GM21825 (cell line): ENCODE measurements around the gene GALNT10.

ENCODE experiments used
- ATAC-seq: cut with Tn5 transposase; IDR thresholded peaks from one replicate; pipeline ENCODE4 v1.9.1; 2021; ENCODE audit warnings: mild to moderate bottlenecking, moderate library complexity; ENCODE audit not compliant: unreplicated experiment

Gene GALNT10

DNA sequence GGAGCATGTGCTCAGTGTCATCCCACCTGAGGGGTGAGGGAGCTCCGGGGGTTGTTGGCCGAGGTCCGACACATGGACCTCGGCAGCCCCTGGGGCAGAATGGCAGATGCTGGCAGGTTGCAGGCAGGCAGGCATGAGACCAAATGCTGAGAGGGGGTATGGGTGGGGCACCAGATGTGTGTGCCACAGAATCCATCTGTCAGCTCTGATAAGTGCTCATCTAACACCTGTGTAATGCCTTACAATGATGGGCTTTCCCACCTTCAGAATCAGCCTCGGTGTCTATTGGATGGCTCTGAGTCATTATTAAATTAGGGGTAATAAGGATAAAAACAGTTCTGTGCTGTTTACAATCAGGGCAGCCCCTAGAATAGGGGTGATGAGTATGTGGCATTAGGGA lies 182.1 kb downstream of the GALNT10 start:
- ATAC-seq, result no peak

DNA sequence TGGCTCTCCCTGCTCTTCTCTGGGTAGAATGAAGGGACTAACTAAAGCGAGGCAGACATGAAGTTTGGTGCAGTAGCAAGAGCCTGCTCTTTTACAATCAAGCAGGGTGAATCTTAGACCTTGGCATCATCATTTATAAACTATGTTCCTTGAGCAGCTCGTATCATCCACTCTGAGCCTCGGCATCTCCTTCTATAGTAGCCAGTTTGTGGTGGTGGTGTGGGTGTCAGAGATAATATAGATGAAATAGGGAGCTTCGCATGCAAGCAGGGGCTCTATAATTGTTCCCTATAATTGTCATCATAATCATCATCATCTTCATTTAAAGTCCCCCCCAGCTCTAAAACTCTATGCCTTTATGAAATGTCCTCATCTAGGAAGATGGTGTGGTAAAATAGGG lies 182.8 kb downstream of the GALNT10 start:
- ATAC-seq, result no peak

DNA sequence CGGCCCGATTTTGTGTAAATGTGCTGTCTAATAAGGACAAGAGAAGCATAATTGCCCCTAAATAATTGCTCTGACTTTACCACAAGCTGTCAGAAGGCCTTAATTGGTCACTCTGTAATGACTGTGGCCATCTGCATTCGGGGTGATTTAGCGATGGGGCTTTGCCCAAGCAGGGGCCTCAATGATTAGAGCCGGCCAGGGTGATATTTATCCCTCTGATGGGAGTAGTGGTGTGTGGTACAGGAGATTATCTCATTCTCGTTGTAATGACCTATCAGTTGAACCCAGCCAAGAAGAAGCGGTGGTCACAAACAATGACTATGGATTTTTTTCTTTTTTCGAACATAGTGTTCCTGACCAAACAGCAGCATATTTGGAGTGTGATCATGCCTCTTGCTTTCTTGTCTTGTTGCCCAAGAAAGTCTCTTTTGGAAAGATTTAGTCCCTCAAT lies 183.2 kb downstream of the GALNT10 start:
- ATAC-seq, result no peak

DNA sequence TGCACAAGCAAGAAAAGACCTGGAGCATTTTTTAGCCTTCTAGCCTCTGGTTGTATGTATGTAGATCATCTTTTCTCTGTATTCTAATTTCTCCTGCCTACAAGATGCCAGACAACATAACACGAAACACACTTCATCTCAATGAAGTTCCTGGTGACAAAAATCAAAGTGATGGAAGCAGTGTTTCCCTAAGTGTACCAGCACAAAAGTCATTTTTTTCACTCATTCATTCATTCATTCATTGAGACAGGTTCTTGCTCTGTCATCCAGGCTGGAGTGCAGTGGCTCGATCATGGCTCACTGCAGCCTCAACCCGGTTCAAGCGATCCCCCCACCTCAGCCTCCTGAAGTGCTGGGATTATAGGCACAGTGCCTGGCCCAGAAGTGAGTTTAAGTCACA lies 183.7 kb downstream of the GALNT10 start:
- ATAC-seq, result no peak

DNA sequence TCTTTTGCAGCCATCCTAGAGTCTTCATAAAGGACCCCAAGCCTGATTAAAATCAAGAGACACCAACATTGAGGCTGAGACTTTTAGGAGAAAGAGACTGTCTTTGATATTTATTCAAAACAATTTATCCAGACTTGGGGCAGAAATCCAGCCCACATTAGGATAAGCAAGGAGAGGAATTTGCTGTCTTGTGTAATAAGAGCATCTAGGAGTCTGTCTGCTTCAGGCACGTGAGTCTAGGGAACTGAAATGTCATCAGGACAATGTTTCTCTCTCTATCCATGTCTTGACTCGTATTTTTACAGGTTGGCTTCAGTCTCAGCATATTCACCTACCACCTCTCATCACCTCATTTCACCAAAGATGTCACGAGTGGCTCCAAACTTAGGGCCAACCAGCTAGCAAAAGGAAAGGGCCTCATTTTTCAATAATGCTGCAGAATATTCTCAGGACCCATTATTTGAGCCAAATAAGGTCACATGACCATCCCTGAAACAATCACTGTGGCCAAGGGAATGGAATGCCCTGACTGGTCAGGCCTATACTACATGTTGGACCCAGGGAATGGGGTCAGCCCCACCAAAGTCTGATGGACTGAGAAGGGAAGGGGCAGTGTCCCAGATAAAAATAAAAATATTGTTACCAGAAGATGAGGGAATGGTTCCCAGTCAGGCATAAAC lies 184.9 kb downstream of the GALNT10 start:
- ATAC-seq, result no peak

DNA sequence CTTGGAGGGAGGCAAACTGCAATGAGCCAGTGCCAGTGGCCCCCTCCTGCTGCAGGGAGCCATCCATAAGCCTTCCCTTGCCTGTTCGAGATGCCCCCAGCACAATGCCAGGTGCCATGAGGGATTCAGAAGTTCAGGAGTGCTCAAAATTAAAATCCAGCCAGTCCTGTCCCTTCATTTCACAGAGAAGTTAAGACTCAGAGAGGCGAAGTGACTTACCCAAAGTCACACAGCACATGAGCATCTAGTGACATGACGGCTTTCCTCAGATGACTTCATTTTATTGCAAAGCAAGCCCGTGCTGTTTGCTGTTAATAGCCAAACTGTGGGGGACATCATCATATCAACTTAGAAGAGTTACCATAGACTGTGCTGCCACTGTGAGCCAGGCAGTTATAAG lies 185.9 kb downstream of the GALNT10 start:
- ATAC-seq, result no peak

DNA sequence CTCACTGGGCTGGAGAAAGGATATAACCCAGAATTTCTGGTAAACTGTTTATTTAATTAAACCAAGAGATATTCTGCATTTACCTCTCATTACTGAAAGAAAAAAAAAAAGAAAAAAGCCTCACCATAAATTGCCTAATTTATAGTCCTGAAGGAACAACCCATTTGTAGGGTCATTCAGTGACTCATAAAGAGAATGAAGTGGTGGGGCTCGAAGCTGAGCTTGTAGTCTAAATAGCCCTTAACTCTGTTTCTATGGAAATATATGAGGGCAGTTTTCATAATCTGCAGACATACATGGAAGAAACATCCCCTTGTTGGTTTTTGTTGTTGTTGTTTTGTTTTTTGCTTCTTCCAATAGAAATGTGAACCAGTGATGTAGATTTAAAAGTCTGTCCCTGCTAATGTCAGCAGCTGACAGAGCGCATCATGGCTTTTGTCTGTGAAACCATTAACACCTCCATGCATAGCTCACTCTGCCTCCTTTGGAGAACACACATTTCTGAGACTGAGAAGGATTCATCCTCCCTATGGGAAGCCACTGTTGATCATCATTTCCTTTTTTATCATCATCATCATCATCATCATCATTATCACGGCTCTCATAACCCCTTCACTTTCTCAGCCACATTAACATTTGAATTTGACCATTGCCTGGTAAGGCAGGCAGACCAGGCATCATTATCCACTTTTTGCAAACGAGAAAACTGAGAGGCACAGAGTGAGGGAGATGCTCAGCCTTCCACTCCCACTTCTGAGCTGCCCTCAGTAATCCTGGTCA lies 187.4 kb downstream of the GALNT10 start:
- no peak for ATAC-seq

DNA sequence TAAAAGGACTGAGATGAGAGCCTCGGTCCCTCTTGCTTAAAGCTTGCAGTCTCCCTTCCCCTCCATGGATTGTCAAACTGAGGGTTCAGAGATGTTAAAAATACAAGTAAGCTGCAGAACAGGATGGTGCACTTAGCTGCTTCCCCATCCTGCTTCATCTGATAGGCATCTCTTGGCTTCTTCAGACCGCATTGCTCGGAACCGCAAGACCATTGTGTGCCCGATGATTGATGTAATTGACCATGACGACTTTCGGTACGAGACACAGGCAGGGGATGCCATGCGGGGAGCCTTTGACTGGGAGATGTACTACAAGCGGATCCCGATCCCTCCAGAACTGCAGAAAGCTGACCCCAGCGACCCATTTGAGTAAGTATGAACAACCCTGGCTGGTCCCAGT lies 189.7 kb downstream of the GALNT10 start:
- ATAC-seq, result no peak

DNA sequence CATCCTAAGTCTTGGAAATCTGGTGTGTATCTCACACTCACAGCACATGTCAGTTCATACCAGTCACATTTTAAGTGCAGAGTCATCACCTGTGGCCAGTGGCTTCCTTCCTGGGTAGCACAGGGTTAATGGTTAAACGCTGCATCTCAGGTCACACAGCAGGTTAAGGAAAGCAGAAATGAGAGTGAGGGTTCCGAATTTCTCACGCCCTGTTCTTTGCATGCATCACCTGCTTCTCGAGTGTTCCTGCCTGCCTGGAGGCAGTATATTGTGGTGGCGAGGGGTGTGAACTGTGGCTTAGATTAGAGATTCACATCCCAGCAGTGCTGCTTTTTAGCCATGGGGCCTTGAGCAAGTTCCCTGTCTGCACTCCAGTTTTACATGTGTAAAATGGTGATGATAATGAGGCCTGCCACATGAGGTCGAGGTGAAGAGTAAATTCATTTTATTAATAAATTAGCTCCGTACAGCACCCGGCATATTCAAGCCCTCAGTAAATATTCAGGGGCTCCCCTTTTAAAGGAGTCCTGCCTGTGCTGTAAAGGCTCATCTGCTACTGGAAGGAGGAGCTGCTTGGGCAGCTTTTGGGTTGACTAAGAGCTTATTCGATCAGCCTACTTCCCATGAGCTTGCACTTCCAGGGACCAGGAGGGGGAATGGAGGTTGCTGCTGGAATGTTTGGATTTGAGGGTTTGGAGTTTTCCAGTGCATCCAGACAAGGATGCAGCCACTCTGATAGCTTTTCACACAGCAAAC lies 194.1 kb downstream of the GALNT10 start:
- peak; percentile 98 for ATAC-seq

DNA sequence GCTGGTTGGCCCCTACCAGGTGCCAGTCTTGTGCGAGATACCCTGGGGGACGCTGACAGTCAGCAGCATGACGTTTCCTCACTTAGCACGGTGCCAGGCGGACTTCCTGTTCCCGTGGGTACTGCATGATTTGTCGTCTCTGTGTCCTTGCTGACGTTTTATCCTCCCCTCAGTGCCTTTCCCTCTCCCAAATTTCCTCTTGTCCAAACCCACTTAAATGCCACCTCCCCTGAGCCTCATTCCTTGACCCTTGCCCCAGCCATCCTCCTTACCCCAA lies 194.6 kb downstream of the GALNT10 start:
- no peak for ATAC-seq

DNA sequence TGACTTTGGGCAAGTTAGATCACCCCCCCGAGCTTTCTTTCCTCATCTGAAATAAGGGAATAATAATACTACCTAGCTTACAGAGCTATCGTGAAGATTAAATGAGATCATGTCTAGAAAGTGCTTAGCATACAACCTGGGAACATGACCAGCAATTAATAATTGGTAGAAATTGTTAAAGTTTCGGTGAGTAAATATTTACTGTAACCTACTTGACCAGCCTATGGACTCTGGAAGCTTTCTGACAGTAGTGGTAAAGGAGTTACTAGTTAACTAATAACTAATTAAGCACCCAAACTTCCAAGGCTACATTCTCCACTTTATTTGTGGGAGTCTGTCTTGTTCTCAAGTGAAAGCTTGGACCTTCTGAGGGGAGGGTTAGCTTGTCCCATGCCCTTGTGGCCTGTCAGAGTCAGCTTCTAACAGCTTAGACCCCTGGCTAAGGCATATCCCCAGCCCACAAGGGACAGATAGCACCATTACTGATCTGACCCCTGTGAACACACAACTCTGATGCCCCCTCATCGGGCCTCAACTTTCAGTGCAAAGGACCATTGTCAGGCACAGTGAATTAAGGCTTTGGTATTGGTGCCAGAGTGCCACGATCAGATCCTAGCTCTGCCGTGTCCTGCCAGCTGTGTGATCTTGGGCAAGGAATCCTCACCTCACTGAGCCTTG lies 196.6 kb downstream of the GALNT10 start:
- ATAC-seq, result no peak

DNA sequence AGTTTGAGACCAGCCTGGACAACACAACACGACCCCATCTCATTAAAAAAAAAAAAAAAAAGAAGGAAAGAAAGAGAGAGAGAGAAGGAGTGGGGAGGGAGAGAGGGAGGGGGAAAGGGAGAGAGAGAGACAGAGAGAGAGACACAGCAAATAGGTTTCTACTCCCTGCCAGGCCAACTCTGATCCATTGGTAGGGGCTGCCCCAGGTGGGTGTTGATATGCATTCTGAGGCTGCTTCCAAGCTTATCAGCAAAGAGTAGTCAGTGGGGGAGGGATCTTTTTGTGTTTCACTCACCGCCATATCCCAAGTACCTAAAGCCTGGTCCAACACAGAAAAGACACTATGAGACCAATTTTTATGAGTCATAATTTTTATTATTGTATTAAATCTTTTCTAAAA lies 198.3 kb downstream of the GALNT10 start:
- ATAC-seq, result no peak

DNA sequence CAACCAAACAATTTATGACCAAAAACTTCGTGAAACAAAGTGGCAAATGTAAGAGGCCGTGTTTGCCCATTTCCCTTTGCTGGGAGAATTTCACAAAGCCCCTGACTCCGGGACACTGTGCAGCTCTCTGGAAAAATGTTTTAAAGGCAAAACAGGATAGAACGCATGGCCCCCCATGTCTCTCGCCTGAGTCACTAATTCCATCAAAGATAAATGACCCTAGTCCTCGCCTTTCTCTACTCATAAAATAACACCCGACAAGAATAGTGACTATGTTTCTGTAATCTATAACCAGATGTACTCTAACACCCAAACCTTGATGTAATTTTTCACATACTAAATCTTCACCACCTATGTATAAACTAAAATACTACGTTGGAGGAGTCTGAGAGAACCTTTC lies 199.6 kb downstream of the GALNT10 start:
- no peak for ATAC-seq

DNA sequence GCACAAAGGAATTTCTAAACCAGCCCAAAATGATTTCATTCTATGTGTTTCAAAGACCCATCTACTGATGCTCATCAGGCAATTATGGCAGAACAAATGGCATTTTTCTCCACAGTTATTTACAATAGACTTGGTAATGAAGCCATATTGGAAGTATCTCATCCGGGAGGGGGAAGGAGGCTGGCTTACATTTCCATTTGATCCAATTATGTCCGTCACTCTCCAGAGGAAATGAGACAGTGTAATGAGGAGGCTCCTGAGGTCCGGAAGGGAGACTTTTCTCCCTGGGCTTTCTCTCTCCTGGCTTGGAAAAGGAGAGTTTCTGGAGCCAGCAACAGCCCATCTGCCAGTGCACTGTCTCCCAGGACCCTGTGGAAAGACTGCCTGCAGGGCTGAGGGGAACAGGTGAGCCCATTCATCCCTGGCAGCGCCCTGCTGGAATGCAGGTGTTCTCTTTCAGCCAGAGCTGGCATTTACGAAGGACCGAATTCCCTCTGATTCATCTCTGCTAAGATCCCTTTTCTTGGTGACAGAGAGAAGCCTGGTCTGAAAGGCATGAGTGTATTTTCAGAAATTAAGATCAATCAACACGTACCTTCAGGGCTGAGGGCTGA lies 200.3 kb downstream of the GALNT10 start:
- ATAC-seq, result no peak

DNA sequence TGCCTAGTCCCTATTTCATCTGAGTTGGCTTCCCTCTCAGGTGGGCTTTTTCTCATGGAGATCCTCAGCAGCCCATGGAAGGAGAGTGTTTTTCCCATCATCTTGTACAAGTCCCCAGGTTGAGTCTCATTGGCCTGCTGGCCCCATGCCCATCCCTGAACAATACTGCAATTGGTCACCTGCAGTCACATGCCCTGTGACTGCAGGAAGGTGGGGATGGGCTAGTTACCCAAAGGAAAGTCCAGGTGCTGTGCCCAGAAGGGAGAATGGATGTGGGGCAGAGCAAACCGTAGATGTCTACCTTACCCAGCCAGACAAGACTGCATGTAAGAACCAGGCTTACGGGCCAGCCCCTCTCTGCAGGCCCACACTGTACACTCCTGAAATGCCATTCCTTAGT lies 201.3 kb downstream of the GALNT10 start:
- no peak for ATAC-seq

DNA sequence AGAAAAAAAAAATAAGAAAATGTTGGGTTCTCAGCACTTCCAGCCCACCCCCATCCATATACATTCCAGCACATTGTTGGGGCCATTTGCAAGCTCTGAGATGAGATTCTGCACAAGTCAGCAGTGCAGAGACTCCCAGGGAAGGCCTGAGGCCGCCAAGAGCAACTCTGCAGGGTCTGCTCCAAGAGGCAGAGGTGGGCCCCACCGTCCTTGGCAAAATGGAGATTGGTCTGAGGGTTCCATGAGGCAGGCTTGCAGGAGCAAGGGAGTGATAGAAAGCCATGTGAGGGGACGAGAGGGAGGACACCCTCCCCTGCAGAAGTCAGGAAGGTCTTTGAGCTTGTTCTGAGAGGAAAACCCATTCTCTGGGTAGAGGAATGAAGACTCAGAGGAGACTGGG lies 203.3 kb downstream of the GALNT10 start:
- no peak for ATAC-seq

DNA sequence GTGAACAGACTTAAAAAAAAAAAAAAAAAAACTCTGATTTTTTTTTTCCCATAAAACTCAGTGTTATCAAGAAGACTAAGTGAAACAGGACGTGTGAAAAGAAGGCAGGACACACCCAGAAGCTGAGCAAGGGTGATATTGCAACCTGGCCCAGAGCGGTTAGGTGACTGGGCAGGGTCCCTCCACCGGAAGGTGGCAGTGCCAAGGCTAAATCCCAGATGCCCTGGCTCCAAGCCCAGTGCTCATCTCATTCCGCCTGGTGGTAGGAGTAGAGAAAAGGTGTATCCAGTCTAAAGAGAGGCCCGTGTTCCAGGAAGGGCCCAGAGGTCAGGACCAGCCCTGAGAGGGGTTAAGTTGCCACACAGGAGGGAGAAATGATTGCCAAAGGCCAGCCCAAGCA lies 203.8 kb downstream of the GALNT10 start:
- ATAC-seq, result no peak

DNA sequence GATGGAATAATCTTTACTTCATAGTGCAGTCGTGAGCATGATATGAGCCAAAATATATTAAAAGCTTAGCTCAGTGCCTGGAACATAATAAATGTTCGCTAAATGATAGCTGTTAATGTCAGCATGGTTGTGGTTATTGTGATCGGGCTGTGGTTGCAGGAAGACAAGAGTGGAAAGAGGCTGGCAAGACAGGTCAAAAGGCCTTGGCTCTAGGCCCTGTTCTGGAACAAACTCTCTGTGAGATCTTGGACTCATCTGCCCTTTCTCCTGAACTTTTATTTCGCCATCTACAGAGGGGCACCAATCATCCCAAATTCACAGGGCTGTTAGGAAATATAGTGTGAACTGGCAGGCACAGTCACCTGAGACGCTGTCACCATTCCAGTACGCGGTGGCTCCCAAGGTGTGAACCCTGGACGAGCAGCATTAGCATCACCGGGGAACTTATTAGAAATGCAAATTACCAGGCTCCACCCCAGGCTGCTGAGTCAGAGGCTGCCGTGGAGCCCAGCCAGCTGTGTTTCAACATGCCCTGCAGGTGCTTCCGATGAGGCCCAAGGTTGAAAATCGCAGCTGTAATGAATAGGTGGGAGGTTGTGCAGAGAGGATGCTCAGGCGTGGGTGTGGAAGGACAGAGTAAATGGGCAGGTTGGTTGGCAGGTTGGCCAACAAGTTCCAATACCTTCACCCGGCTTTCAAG lies 205.0 kb downstream of the GALNT10 start:
- peak; percentile 74 for ATAC-seq

DNA sequence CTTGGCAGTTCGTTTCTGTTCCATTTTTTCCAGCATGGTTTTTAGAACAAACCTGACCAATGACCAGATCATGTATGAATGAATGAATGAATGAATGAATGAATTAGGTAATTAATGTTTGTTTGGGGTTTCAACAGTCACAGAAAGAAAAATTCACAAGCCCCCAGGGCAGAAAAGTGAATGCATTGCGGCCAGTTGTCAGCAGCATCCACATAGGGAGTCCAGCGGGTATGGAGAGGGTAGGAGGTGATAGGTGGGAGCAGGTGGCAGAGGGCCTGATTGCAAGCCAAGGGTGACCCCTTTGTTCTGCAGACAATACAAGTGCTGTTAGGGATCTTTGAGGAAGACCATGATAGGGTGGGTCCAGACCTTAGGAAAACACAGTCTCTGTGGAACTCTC lies 205.6 kb downstream of the GALNT10 start:
- ATAC-seq, result no peak

DNA sequence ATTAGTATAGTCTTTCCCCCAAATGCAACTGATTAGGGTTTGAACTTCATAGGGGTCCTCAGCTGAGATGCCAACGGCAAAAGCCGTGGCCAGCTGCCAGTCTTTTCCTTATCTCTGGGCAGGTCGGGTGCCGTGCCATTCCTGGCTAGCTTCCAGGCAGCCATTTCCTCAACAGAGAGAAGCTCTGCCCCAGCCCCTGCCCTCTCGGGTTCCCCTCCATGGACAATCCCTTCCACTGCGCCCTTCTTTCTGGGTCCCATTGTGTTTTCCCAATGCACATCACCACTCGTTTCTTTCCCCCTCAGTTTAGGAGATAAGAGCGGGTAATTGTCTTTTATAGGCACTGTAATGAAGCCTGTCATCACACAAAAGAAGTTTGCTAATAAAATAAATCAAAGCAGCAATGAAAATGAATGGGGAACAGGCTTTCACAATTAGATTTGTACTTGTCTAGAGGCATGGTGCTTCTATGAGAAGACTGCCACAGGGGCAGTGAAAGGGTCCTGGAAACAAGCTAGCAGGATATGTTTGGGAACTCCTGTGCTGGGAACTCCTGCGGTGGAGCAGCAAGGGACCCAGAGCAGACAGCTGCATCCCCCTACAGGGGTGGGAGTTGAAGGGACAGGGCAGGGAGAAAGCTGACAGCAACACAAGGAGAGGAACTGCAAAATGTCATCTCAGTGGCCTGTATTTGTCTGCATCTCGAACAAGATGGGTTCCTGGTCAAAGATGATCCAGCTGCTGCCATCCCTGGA lies 207.3 kb downstream of the GALNT10 start:
- no peak for ATAC-seq
